K562 (cell line): ENCODE results near the gene TEX28. TPM values are rescaled to one million over a fixed set of nuclear protein-coding genes. Genes with fewer than 3 reads are reported as not detected.
"Not testable (repeated sequence)": the region's sequence is repeated elsewhere in the genome, so short reads cannot be mapped to it uniquely, and the experiment has no call there.

Experiments
- ATAC-seq: fragments of 200-7000 bp; cut with Tn5 transposase; 3 replicates; pipeline ENCODE4 v1.9.1; 2020; ENCODE audit warnings: moderate library complexity
- BruUV-seq: library from RNA; stranded (reverse); fragments of 400-500 nt; replicated peaks from 2 replicates; lab custom pipeline; 2021; lab: Mats Ljungman, UMichigan
- CTCF ChIA-PET: fragments of 300-600 bp; formaldehyde crosslinking; extraction: SDS; loops from one replicate; lab custom pipeline; 2021; ENCODE audit warnings: low intra/inter-chr PET ratio; lab: Yijun Ruan, JAX
- POLR2A ChIA-PET: fragments of 300-600, 350-650 bp; sonication (Branson Sonifier 250); formaldehyde crosslinking; extraction: SDS; loops from one replicate; lab custom pipeline; 2021; ENCODE audit warnings: antibody characterized with exemption, inconsistent platforms; lab: Yijun Ruan, JAX
- DNase-seq, 4 experiments: peaks; one replicate each; pipeline versions ENCODE4 v3.0.0 to v3.0.0-alpha.2; 2011 to 2018; ENCODE audit warnings: low spot score in 3 of 4, mixed read lengths in 3 of 4; ENCODE audit errors: extremely low read depth in 1 of 4
- FAIRE-seq: peaks from 2 replicates; lab custom pipeline; 2011; peaks lifted over from hg19 to GRCh38; lab: Jason Lieb, UNC
- H2AFZ ChIP-seq: 2 replicates; pipeline ENCODE4 v1.6.0; 2011; ENCODE audit warnings: low read depth, low read length, control low read depth, inconsistent platforms
- H3K27ac ChIP-seq: fragments of 200-600 bp; 3 replicates; pipeline ENCODE4 v1.8.0; 2011; ENCODE audit warnings: low read depth, mild to moderate bottlenecking, control low read depth, inconsistent platforms, low read length, moderate library complexity, mixed read lengths; ENCODE audit errors: extremely low read depth
- H3K27me3 ChIP-seq, 2 experiments: fragments of 300-600 bp in 1 of 2; 2 replicates in 1 of 2; 3 replicates in 1 of 2; pipeline versions ENCODE4 v1.6.0 to v1.8.0; 2011; ENCODE audit warnings: inconsistent platforms in 2 of 2, low read length in 2 of 2, mild to moderate bottlenecking in 1 of 2, mixed read lengths in 1 of 2, moderate library complexity in 1 of 2; ENCODE audit not compliant: control insufficient read depth in 2 of 2, insufficient read depth in 2 of 2
- H3K36me3 ChIP-seq: fragments of 300-600 bp; 3 replicates; pipeline ENCODE4 v1.8.0; 2011; ENCODE audit warnings: mild to moderate bottlenecking, low read length, inconsistent platforms; ENCODE audit not compliant: control insufficient read depth, insufficient read depth
- H3K4me1 ChIP-seq, 2 experiments: fragments of 200-600 bp in 1 of 2; replicated peaks in 1 of 2; 2 replicates in 1 of 2; 3 replicates in 1 of 2; pipeline versions ENCODE4 v1.5.1 to v1.8.0; 2011; ENCODE audit warnings: inconsistent platforms in 2 of 2, low read length in 2 of 2, mild to moderate bottlenecking in 1 of 2, mixed read lengths in 1 of 2, moderate library complexity in 1 of 2; ENCODE audit not compliant: control insufficient read depth in 2 of 2, insufficient read depth in 2 of 2
- H3K4me2 ChIP-seq: 2 replicates; pipeline ENCODE4 v1.6.1; 2011; ENCODE audit warnings: low read length, control low read depth, inconsistent platforms, mixed read lengths; ENCODE audit not compliant: insufficient read depth
- H3K4me3 ChIP-seq: fragments of 200-600 bp; sonication (generic), shearing (Covaris generic); 2 replicates; pipeline ENCODE4 v1.5.1; 2016; ENCODE audit warnings: control low read depth, inconsistent platforms
- H3K79me2 ChIP-seq: fragments of 200-600 bp; 3 replicates; pipeline ENCODE4 v1.8.0; 2011; ENCODE audit warnings: low read length, inconsistent platforms; ENCODE audit not compliant: control insufficient read depth, insufficient read depth
- H3K9ac ChIP-seq, 2 experiments: 2 replicates each; pipeline versions ENCODE4 v1.6.0 to v1.6.1; 2011; ENCODE audit warnings: low read depth in 2 of 2, low read length in 2 of 2, control low read depth in 1 of 2, inconsistent platforms in 1 of 2, mild to moderate bottlenecking in 1 of 2, mixed read lengths in 1 of 2; ENCODE audit not compliant: insufficient read depth in 1 of 2
- H3K9me1 ChIP-seq: one replicate; pipeline ENCODE4 v1.6.0; 2011; ENCODE audit warnings: inconsistent platforms, mild to moderate bottlenecking, low read length, moderate library complexity; ENCODE audit not compliant: control insufficient read depth, insufficient read depth
- H3K9me3 ChIP-seq: replicated peaks from 2 replicates; pipeline ENCODE4 v1.5.1; 2011; ENCODE audit warnings: low read depth, low read length, inconsistent platforms; ENCODE audit not compliant: control insufficient read depth, insufficient read depth
- H4K20me1 ChIP-seq: replicated peaks from 2 replicates; pipeline ENCODE4 v1.6.1; 2011; ENCODE audit warnings: low read length, inconsistent platforms, mixed read lengths; ENCODE audit not compliant: control insufficient read depth, insufficient read depth
- RBFOX2 ChIP-seq: fragments of 200-400 bp; formaldehyde crosslinking; IDR thresholded peaks from 2 replicates; pipeline ENCODE4 v1.6.1; 2017; ENCODE audit warnings: low read depth, mild to moderate bottlenecking, low read length, moderate library complexity
- SMARCA5 ChIP-seq: fragments of 450-650 bp; IDR thresholded peaks from 2 replicates; pipeline ENCODE4 v1.6.1; 2016
- TAF1 ChIP-seq: IDR thresholded peaks from 2 replicates; pipeline ENCODE4 v1.6.1; 2011; ENCODE audit warnings: mild to moderate bottlenecking, low read length, moderate library complexity; ENCODE audit not compliant: insufficient read depth, control insufficient read depth, severe bottlenecking; ENCODE audit errors: extremely low read depth
- U2AF2 ChIP-seq: fragments of 200-400 bp; formaldehyde crosslinking; optimal IDR thresholded peaks from 2 replicates; pipeline ENCODE3; 2017; ENCODE audit warnings: low read depth, mild to moderate bottlenecking, low read length
- VEZF1 ChIP-seq: fragments of 200-800 bp; sonication (Bioruptor generic); IDR thresholded peaks from 2 replicates; pipeline ENCODE4 v1.6.1; 2017; ENCODE audit warnings: missing genetic modification characterization, missing compliant biosample characterization
- ZBTB17 ChIP-seq: fragments of 450-650 bp; formaldehyde crosslinking; IDR thresholded peaks from 2 replicates; pipeline ENCODE4 v1.4.0; 2020; ENCODE audit warnings: mild to moderate bottlenecking
- ZNF41 ChIP-seq: fragments of 250-450 bp; sonication (Bioruptor Pico); conservative IDR thresholded peaks from 2 replicates; pipeline ENCODE4 v1.4.0; 2020; ENCODE audit warnings: mild to moderate bottlenecking
- WGBS: fragments of 100-300 bp; shearing (Covaris generic); methylation state at CpG from one replicate; pipeline ENCODE4 v1.1.6; 2016; ENCODE audit warnings: low coverage, mixed read lengths; ENCODE audit not compliant: insufficient coverage; ENCODE audit errors: missing lambda C conversion rate; 5-methylcytosine and 5-hydroxymethylcytosine counted together
- in situ Hi-C: fragments of 300-500 bp; cut with MboI; formaldehyde crosslinking; loops from 4 replicates; pipeline ENCODE4 v1.15.0; 2018; ENCODE audit warnings: inconsistent platforms, mixed read lengths
- intact Hi-C: fragments of 100-400 bp; cut with micrococcal nuclease; formaldehyde crosslinking; loops from 2 replicates; pipeline ENCODE4 v1.14.2; 2022
- polyA plus RNA-seq, 8 experiments: library from polyadenylated mRNA; depleted of rRNA in 4 of 8; stranded (reverse) in 5 of 8; unstranded in 3 of 8; fragments of >200 nt; fragmentation: Nextera tagmentation in 2 of 8; fragmentation: Illumina TruSeq in 1 of 8; extraction: Ambion mirVana in 2 of 8; extraction: Trizol in 1 of 8; gene quantifications; 2 replicates each; pipeline versions ENCODE4 v1.2.1 to v1.2.3, GENCODE V29; 2011 to 2014; ENCODE audit warnings: inconsistent platforms in 1 of 8, missing spikeins in 1 of 8
- total RNA-seq, 7 experiments: library from RNA; depleted of rRNA in 6 of 7; stranded (reverse); fragments of >200 nt in 6 of 7; fragmentation: Illumina TruSeq in 2 of 7; extraction: Trizol in 2 of 7; gene quantifications; 2 replicates each; pipeline versions ENCODE4 v1.2.1 to v1.2.3, GENCODE V29; 2011 to 2021; ENCODE audit warnings: low replicate concordance in 1 of 7

TEX28 gene
- total and polyA plus RNA-seq, 9 of the 15 experiments (the other 6 are each of a cell fraction or from before 2014, with no cell fraction given), result not detected

- 0 out of 2 replicates have a peak, but pooled peaks have one; percentile 20 for TF ChIP-seq RBFOX2
- H3K27ac ChIP-seq, BruUV-seq, DNase-seq, H3K27me3 ChIP-seq, H2AFZ ChIP-seq, H3K9me1 ChIP-seq, CTCF ChIA-PET, H3K9me3 ChIP-seq, intact Hi-C loops, H3K36me3 ChIP-seq, H3K9ac ChIP-seq, H4K20me1 ChIP-seq, POLR2A ChIA-PET, H3K79me2 ChIP-seq, H3K4me2 ChIP-seq, H3K4me1 ChIP-seq, H3K4me3 ChIP-seq, in situ Hi-C loops: not testable (repeated sequence)
- peak; percentile 84 for ATAC-seq
- WGBS, result no CpG with 5 or more reads among the region's 115 CpGs
- peak; percentile 97 for FAIRE-seq
These were observed 46.7 kb upstream of the TEX28 start for GRCh38 chrX:154341399-154342298.

- ATAC-seq (no peak), DNase-seq (no peak), FAIRE-seq (no peak)
- Histone ChIP-seq H3K27ac (no peak overlapping the region), H3K79me2 (no peaks in the 10 kb centered on the region), H3K4me1 (no peaks in the 10 kb centered on the region), H3K27me3 (0 out of 5 replicates have a peak, but pooled peaks cover 0 to 2% of the 10 kb centered on the region in 2 experiments), H3K9ac (no peak overlapping the region), H4K20me1 (no peaks in the 10 kb centered on the region), H3K9me1 (no peaks in the 10 kb centered on the region), H3K4me3 (no peak overlapping the region), H3K9me3 (no peaks in the 10 kb centered on the region), H3K4me2 (no peak overlapping the region), H3K36me3 (no peaks in the 10 kb centered on the region), H2AFZ (no peak overlapping the region)
- 30% methylated on average over 5 of the region's 10 CpGs for WGBS
- POLR2A ChIA-PET, result no interaction called here
- in situ Hi-C loops, result loop anchor here (5.0 kb wide), 1 partner anchor 58 kb away; no protein-coding TSS in a partner anchor
- BruUV-seq, result no TSS peak
- CTCF ChIA-PET, result no interaction called here
- intact Hi-C loops, result no loop called here
- TF ChIP-seq U2AF2 (no peak), ZBTB17 (no peak), ZNF41 (no peak), SMARCA5 (no peak), VEZF1 (CRISPR knock-in tag) (no peak), TAF1 (no peak)
These were observed 39.6 kb upstream of the TEX28 start for GRCh38 chrX:154334496-154334895.
